ENCODE data around the gene AXIN1. TPM values are rescaled to one million over a fixed set of nuclear protein-coding genes. Genes with fewer than 3 reads are reported as not detected.

The AXIN1 gene
- total RNA-seq, 1 experiment from 2014 or later: 32.7 TPM

DNA sequence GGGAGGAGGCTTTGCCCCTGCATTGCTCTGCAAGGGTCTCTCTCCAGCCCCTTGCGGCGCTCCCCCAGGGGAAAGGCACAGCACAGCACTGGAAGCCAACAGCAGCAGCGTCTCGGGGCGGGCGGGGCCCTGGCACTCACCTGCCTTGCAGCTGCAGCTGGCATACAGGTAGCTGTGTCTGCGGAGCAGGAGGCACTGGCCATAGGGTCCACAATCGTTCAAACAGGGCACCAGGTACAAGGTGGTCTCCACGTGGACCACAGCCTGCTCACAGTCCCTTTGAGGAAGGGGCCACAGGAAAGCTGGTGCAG is 22.0 kb upstream of the AXIN1 start:
- Histone ChIP-seq H3K27ac (ENCODE audit: low read depth, low read length, poor library complexity, severe bottlenecking) (no peak overlapping the region), H3K4me3 (ENCODE audit: low read depth, low read length, poor library complexity, severe bottlenecking) (no peak overlapping the region), H3K9me3 (ENCODE audit: low read depth, low read length, poor library complexity, severe bottlenecking) (no peaks in the 10 kb centered on the region), H3K27me3 (replicated peaks; ENCODE audit: insufficient read depth, low read depth, low read length, poor library complexity) (no peaks in the 10 kb centered on the region), H3K4me1 (ENCODE audit: insufficient read depth, low read length, poor library complexity, severe bottlenecking) (no peaks in the 10 kb centered on the region), H3K36me3 (ENCODE audit: insufficient read depth, low read length, poor library complexity, severe bottlenecking) (peaks cover 8% of the 10 kb centered on the region)
- intact Hi-C loops (cut with micrococcal nuclease; ENCODE audit: unreplicated experiment): no loop called here
- ChIA-PET POLR2A (ENCODE audit: low non-redundant PET) (no interaction called here), CTCF (no interaction called here)
- TF ChIP-seq EZH2 (IDR thresholded peaks at IDR 0.05; ENCODE audit: borderline replicate concordance, low read depth, low read length, poor library complexity, severe bottlenecking): no peak
- TF ChIP-seq, protein P1, sequence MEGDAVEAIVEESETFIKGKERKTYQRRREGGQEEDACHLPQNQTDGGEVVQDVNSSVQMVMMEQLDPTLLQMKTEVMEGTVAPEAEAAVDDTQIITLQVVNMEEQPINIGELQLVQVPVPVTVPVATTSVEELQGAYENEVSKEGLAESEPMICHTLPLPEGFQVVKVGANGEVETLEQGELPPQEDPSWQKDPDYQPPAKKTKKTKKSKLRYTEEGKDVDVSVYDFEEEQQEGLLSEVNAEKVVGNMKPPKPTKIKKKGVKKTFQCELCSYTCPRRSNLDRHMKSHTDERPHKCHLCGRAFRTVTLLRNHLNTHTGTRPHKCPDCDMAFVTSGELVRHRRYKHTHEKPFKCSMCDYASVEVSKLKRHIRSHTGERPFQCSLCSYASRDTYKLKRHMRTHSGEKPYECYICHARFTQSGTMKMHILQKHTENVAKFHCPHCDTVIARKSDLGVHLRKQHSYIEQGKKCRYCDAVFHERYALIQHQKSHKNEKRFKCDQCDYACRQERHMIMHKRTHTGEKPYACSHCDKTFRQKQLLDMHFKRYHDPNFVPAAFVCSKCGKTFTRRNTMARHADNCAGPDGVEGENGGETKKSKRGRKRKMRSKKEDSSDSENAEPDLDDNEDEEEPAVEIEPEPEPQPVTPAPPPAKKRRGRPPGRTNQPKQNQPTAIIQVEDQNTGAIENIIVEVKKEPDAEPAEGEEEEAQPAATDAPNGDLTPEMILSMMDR (conservative IDR thresholded peaks at IDR 0.05; ENCODE audit: low read depth, low read length): no peak
- no TSS peak for BruUV-seq (replicated peaks)
- no peak for DNase-seq (ENCODE audit: low spot score)

DNA sequence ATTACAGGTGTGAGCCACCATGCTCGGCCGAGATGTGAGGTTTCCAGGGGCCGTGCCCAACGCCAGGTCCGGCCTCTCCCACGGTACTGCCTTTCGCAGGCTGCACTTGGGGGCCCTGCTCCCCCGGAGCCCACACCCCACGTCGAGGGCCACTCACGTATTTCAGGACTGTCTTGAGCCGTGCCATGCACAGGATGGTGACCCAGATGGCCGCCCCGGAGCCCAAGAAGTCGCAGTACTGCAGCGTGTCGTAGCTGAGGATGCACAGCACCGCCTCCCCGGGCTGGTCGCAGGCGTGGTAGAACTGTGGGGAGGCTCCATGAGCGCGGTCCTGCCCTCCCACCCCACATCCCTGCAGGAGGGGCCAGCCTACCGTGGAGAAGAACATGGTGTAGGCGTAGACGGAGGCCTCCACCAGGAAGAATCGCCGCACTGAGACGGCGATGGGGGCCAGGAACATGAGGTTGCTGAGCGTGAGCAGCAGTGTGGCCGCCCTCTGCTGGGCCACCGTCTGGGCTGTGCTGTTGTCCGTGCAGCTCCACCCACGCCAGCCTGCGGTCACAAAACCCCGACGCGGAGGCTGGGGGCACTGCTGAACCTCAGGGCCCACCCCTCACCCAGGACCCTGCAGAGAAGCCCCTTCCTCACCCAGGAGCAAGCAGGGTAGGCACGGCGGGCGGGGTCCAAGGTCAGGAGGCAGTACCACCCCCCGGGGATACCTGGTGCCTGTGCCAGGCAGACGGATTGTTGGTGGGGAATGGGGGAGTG is 21.5 kb upstream of the AXIN1 start:
- no peak overlapping the region for H3K27ac ChIP-seq (ENCODE audit: low read depth, low read length, poor library complexity, severe bottlenecking)
- ChIA-PET CTCF (interaction anchor here (0.5 kb wide), 1 partner anchor 139 kb away, joined by 8 read pairs; no protein-coding TSS in a partner anchor), POLR2A (ENCODE audit: low non-redundant PET) (no interaction called here)
- no peak for DNase-seq (ENCODE audit: low spot score)
- no peak for TF ChIP-seq EZH2 (IDR thresholded peaks at IDR 0.05; ENCODE audit: borderline replicate concordance, low read depth, low read length, poor library complexity, severe bottlenecking)
- TF ChIP-seq, protein P1 (conservative IDR thresholded peaks at IDR 0.05; ENCODE audit: low read depth, low read length): no peak
- intact Hi-C loops (cut with micrococcal nuclease; ENCODE audit: unreplicated experiment): no loop called here
- BruUV-seq (replicated peaks): no TSS peak
- H3K4me3 ChIP-seq (ENCODE audit: low read depth, low read length, poor library complexity, severe bottlenecking): no peak overlapping the region
- H3K9me3 ChIP-seq (ENCODE audit: low read depth, low read length, poor library complexity, severe bottlenecking): no peaks in the 10 kb centered on the region
- H3K36me3 ChIP-seq (ENCODE audit: insufficient read depth, low read length, poor library complexity, severe bottlenecking): peaks cover 8% of the 10 kb centered on the region
- no peaks in the 10 kb centered on the region for H3K4me1 ChIP-seq (ENCODE audit: insufficient read depth, low read length, poor library complexity, severe bottlenecking)
- no peaks in the 10 kb centered on the region for H3K27me3 ChIP-seq (replicated peaks; ENCODE audit: insufficient read depth, low read depth, low read length, poor library complexity)

DNA sequence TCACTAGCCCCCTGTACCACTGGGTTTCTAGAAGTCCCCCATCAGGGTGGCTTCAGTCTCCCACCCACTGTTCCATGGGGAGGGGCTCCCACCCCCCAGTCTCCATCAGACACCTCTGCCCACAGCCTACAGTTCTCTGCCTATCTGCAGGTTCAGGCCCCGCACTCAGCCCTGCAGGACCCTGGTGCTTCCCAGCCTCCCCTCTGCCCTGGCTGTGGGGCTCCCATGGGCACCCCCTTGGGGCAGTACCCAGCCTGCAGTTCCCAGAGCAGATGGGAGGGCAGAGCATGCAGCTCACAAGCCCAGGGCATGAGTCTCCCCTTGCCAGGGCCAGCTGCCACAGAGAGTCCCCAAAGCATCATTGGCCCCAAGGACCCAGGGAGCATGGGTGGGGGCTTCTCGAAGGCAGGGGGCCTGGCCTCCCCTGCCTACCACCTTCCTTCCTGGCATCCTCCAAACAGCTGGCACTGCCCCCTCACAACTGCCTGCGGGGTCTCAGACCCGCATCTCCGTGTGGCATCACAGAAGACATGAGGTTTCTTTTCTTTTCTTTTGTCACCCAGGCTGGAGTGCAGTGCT is 20.6 kb upstream of the AXIN1 start:
- no peak overlapping the region for H3K27ac ChIP-seq (ENCODE audit: low read depth, low read length, poor library complexity, severe bottlenecking)
- ChIA-PET CTCF (no interaction called here), POLR2A (ENCODE audit: low non-redundant PET) (no interaction called here)
- no peak for DNase-seq (ENCODE audit: low spot score)
- peaks cover 16% of the 10 kb centered on the region for H3K36me3 ChIP-seq (ENCODE audit: insufficient read depth, low read length, poor library complexity, severe bottlenecking)
- intact Hi-C loops (cut with micrococcal nuclease; ENCODE audit: unreplicated experiment): no loop called here
- no peaks in the 10 kb centered on the region for H3K27me3 ChIP-seq (replicated peaks; ENCODE audit: insufficient read depth, low read depth, low read length, poor library complexity)
- no TSS peak for BruUV-seq (replicated peaks)
- no peaks in the 10 kb centered on the region for H3K9me3 ChIP-seq (ENCODE audit: low read depth, low read length, poor library complexity, severe bottlenecking)
- no peak for TF ChIP-seq EZH2 (IDR thresholded peaks at IDR 0.05; ENCODE audit: borderline replicate concordance, low read depth, low read length, poor library complexity, severe bottlenecking)
- TF ChIP-seq, protein P1 (conservative IDR thresholded peaks at IDR 0.05; ENCODE audit: low read depth, low read length): no peak
- H3K4me3 ChIP-seq (ENCODE audit: low read depth, low read length, poor library complexity, severe bottlenecking): no peak overlapping the region
- no peaks in the 10 kb centered on the region for H3K4me1 ChIP-seq (ENCODE audit: insufficient read depth, low read length, poor library complexity, severe bottlenecking)
